HAP-1 (cell line): ENCODE measurements around the gene CLDND1.

ENCODE experiments used
- DNase-seq, 2 experiments: peaks; one replicate each; pipeline ENCODE4 v3.0.0-alpha.2; 2016 to 2020; ENCODE audit warnings: low spot score in 2 of 2
- H3K27me3 ChIP-seq: fragments of 250-450 bp; sonication (Bioruptor Pico); 2 replicates; pipeline ENCODE4 v1.5.1; 2020; ENCODE audit warnings: low read depth, mild to moderate bottlenecking, moderate library complexity
- H3K36me3 ChIP-seq: fragments of 250-450 bp; sonication (Bioruptor Pico); replicated peaks from 2 replicates; pipeline ENCODE4 v1.5.1; 2020; ENCODE audit warnings: mild to moderate bottlenecking
- H3K4me1 ChIP-seq: fragments of 250-450 bp; sonication (Bioruptor Pico); 2 replicates; pipeline ENCODE4 v1.5.1; 2020; ENCODE audit warnings: mild to moderate bottlenecking
- H3K4me3 ChIP-seq: fragments of 250-450 bp; sonication (Bioruptor Pico); 2 replicates; pipeline ENCODE4 v1.5.1; 2020; ENCODE audit warnings: mild to moderate bottlenecking, moderate library complexity
- H3K9me3 ChIP-seq: fragments of 250-450 bp; sonication (Bioruptor Pico); 2 replicates; pipeline ENCODE4 v1.5.1; 2020; ENCODE audit warnings: mild to moderate bottlenecking, moderate library complexity
- in situ Hi-C: fragments of 300-500 bp; cut with MboI; formaldehyde crosslinking; loops from 3 replicates; pipeline ENCODE4 v1.14.3; 2020; ENCODE audit warnings: low sequenced_read_pairs, inconsistent platforms, mixed read lengths

The CLDND1 gene

GRCh38 chr3:98556164-98557130, 33.7 kb upstream of the CLDND1 start:
- H3K4me1 ChIP-seq: no peaks in the 10 kb centered on the region; the same call in 1 of the 2 replicates
- in situ Hi-C loops: no loop called here
- peaks cover 8% of the 10 kb centered on the region; the same call in 1 of the 2 replicates for H3K27me3 ChIP-seq
- no peaks in the 10 kb centered on the region for H3K36me3 ChIP-seq
- H3K4me3 ChIP-seq: no peak overlapping the region
- no peak for DNase-seq
- no peaks in the 10 kb centered on the region for H3K9me3 ChIP-seq

- no peak for DNase-seq
- Histone ChIP-seq H3K27me3 (peaks cover 8% of the 10 kb centered on the region; the same call in 1 of the 2 replicates), H3K9me3 (no peaks in the 10 kb centered on the region), H3K4me3 (no peak overlapping the region), H3K4me1 (no peaks in the 10 kb centered on the region; the same call in 1 of the 2 replicates), H3K36me3 (no peaks in the 10 kb centered on the region)
- in situ Hi-C loops: no loop called here
These were observed 32.3 kb upstream of the CLDND1 start for GRCh38 chr3:98555025-98555379.

- H3K27me3 ChIP-seq: peaks cover 8% of the 10 kb centered on the region; the same call in 1 of the 2 replicates
- no peaks in the 10 kb centered on the region; the same call in 1 of the 2 replicates for H3K4me1 ChIP-seq
- no peaks in the 10 kb centered on the region for H3K9me3 ChIP-seq
- DNase-seq: no peak
- in situ Hi-C loops: no loop called here
- no peaks in the 10 kb centered on the region for H3K36me3 ChIP-seq
- no peak overlapping the region for H3K4me3 ChIP-seq
These were observed 31.9 kb upstream of the CLDND1 start for GRCh38 chr3:98554580-98554979.

GRCh38 chr3:98553753-98554152, 31.1 kb upstream of the CLDND1 start:
- Histone ChIP-seq H3K4me3 (no peak overlapping the region), H3K36me3 (no peaks in the 10 kb centered on the region), H3K27me3 (peaks cover 8% of the 10 kb centered on the region; the same call in 1 of the 2 replicates), H3K9me3 (no peaks in the 10 kb centered on the region), H3K4me1 (no peaks in the 10 kb centered on the region; the same call in 1 of the 2 replicates)
- DNase-seq: no peak
- in situ Hi-C loops: no loop called here

DNA sequence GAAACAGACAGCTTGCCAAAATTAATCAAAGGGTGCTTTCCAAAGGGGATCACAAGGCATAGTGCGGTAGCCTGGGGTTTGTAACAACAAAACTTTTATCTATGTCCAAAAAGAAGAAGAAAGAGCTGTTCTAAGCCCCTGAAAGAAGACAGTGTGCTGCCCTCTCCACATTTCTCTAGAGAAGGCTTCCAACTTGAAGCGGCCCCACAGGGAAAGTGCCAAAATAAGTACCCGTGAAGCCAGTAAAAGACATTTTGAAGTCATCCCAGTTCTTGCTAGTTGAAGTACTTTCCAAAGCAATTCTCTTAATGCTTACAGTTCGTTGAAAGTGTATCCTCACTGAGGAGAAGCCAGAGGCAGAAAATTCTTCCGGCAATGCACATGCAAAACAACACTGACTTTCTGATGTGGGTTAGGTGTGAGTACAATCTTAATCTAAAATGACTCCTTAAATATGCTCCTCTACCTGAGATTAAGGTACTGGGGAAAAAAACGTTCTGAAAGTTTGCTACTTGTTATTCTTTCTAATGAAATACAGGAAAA, 30.4 kb upstream of the CLDND1 start:
- no peak for DNase-seq
- no peak overlapping the region for H3K4me3 ChIP-seq
- H3K4me1 ChIP-seq: no peaks in the 10 kb centered on the region; the same call in 1 of the 2 replicates
- H3K27me3 ChIP-seq: peaks cover 8% of the 10 kb centered on the region; the same call in 1 of the 2 replicates
- H3K36me3 ChIP-seq: no peaks in the 10 kb centered on the region
- no peaks in the 10 kb centered on the region for H3K9me3 ChIP-seq
- in situ Hi-C loops: no loop called here

DNA sequence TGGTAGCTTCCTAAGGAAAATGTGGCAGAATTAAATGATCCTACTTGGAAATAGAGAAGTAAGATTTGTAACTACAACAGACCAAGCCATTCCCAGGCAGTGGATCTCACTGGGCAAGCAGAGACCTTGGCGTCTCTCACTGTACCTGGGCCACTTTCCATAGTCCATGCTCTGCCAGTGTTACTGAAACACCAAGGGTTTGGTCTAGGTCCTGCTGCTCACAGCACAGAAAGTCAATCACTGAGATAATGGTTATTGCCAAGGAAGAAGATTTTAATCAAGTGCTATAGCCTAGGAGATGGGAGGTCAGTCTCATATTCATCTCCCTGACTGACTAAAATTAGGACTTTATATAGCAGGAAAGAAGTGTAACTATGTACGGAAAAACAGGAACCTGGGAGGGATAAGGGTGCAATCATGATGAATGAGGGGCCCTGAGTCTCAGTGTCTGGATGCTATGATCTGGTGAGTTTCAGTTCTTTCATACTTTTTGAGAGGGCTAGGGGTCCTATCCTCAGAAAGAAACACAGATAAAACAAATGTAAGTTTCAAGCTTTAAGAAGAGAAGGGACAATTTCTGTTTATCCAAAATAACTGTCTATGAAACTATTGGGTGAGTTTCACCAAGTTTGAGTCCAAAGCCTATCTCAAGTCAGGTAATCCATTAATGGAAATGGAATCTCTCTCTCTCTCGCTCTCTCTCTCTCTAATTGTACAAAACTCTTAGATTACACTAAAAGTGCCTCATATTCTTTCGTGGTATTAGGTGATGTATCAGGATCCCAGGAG, 29.7 kb upstream of the CLDND1 start:
- DNase-seq: no peak
- Histone ChIP-seq H3K9me3 (no peaks in the 10 kb centered on the region), H3K36me3 (no peaks in the 10 kb centered on the region), H3K4me1 (no peaks in the 10 kb centered on the region; the same call in 1 of the 2 replicates), H3K4me3 (no peak overlapping the region), H3K27me3 (peaks cover 8% of the 10 kb centered on the region; the same call in 1 of the 2 replicates)
- in situ Hi-C loops: no loop called here

DNA sequence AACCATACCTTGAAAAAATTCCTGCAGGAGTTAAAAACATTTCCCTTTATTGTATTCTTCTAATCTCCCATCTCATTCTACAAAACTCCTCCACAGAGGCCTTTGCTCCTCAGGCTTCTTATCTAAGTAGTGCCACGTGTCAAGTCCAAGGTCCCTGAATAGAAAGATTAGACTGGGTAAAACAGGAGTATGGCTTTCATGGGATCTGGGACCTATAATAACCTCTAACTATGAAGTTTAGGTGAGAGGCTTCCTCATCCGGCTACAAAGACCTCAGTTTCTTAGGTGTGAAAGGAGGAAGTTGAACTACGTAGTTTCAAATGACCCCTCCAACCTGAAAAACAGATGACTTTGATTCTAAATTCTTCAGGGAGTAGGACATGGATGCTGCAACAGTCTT, 29.1 kb upstream of the CLDND1 start:
- no peak for DNase-seq
- Histone ChIP-seq H3K27me3 (peaks cover 4% of the 10 kb centered on the region; the same call in 1 of the 2 replicates), H3K4me3 (no peak overlapping the region), H3K4me1 (no peaks in the 10 kb centered on the region; the same call in 1 of the 2 replicates), H3K36me3 (no peaks in the 10 kb centered on the region), H3K9me3 (no peaks in the 10 kb centered on the region)
- in situ Hi-C loops: no loop called here

DNA sequence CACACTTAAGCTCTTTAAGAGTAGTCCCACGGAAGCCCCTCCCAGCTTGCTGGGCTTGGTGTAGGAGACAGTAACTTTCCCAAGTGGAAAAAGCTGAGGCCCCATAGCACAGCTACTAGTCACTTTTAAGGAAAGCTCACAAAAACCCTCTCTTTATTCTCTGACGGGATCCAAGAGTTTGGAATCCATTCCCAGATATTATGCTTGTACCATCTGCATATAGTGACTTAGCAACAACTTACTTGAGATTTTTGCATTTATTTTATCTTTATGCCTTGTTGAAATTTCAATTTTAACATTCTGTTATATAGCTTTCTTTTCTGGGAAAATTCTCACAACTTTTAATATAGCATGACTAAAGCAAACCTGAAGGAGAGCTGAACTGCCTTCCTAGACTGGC, 28.5 kb upstream of the CLDND1 start:
- no peak for DNase-seq
- Histone ChIP-seq H3K9me3 (no peaks in the 10 kb centered on the region), H3K36me3 (no peaks in the 10 kb centered on the region), H3K27me3 (peaks cover 4% of the 10 kb centered on the region; the same call in 1 of the 2 replicates), H3K4me3 (no peak overlapping the region), H3K4me1 (no peaks in the 10 kb centered on the region; the same call in 1 of the 2 replicates)
- in situ Hi-C loops: no loop called here

DNA sequence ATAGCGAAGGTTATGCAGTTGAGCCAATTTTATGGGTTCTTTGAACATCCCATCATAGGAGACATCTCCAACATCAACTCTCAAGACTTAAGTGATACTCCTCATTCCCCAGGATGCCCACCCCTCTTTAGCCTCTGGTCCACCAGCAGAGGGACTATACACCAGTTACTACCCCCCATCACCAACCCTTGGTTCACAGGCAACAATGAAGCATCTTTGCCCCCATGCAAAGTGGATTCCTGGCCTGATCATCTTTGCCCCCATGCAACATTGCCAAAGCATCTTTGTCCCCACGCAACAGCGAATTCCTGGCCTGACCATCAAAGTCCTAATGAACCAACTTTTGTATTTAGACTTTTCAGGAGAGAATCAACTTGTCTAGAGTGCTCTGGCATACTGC, 28.1 kb upstream of the CLDND1 start:
- in situ Hi-C loops: no loop called here
- Histone ChIP-seq H3K4me1 (no peaks in the 10 kb centered on the region; the same call in 1 of the 2 replicates), H3K27me3 (peaks cover under 1% of the 10 kb centered on the region; the same call in 1 of the 2 replicates)

GRCh38 chr3:98548544-98548943, 25.8 kb upstream of the CLDND1 start:
- H3K4me1 ChIP-seq: no peaks in the 10 kb centered on the region
- no peaks in the 10 kb centered on the region for H3K36me3 ChIP-seq
- in situ Hi-C loops: no loop called here
- H3K9me3 ChIP-seq: no peaks in the 10 kb centered on the region
- no peak for DNase-seq
- H3K4me3 ChIP-seq: no peak overlapping the region
- H3K27me3 ChIP-seq: peaks cover 3% of the 10 kb centered on the region; the same call in 1 of the 2 replicates

More for the DNA sequence above, 28.1 kb upstream of the CLDND1 start:
- DNase-seq: no peak
- Histone ChIP-seq H3K36me3 (no peaks in the 10 kb centered on the region), H3K9me3 (no peaks in the 10 kb centered on the region), H3K4me3 (no peak overlapping the region)

GRCh38 chr3:98545940-98546339, 23.2 kb upstream of the CLDND1 start:
- no peaks in the 10 kb centered on the region for H3K9me3 ChIP-seq
- no peak overlapping the region for H3K4me3 ChIP-seq
- peaks cover 3% of the 10 kb centered on the region; the same call in 1 of the 2 replicates for H3K27me3 ChIP-seq
- DNase-seq: no peak
- no peaks in the 10 kb centered on the region for H3K4me1 ChIP-seq
- in situ Hi-C loops: no loop called here
- no peaks in the 10 kb centered on the region for H3K36me3 ChIP-seq

GRCh38 chr3:98542623-98543022, 19.9 kb upstream of the CLDND1 start:
- no peaks in the 10 kb centered on the region for H3K36me3 ChIP-seq
- H3K4me1 ChIP-seq: no peaks in the 10 kb centered on the region
- H3K27me3 ChIP-seq: peaks cover 3% of the 10 kb centered on the region; the same call in 1 of the 2 replicates
- H3K9me3 ChIP-seq: no peaks in the 10 kb centered on the region
- no peak for DNase-seq
- no peak overlapping the region for H3K4me3 ChIP-seq
- in situ Hi-C loops: no loop called here

- H3K27me3 ChIP-seq: peaks cover 3% of the 10 kb centered on the region; the same call in 1 of the 2 replicates
- H3K9me3 ChIP-seq: no peaks in the 10 kb centered on the region
- H3K4me3 ChIP-seq: no peak overlapping the region
- DNase-seq: no peak
- no peaks in the 10 kb centered on the region for H3K36me3 ChIP-seq
- no peaks in the 10 kb centered on the region for H3K4me1 ChIP-seq
- in situ Hi-C loops: no loop called here
These were observed 19.0 kb upstream of the CLDND1 start for GRCh38 chr3:98541695-98542094.
